HG03064 (cell line): Measurements from ENCODE around the gene CDK2.
A peak's percentile ranks its signal among the peaks of the same experiment; 100 is the strongest.

Experiments used
- ATAC-seq: cut with Tn5 transposase; IDR thresholded peaks from one replicate; pipeline ENCODE4 v1.9.1; 2021; ENCODE audit warnings: low read depth; ENCODE audit not compliant: unreplicated experiment

The CDK2 gene

GRCh38 chr12:55935738-55936151, 30.9 kb upstream of the CDK2 start:
- ATAC-seq = no peak

GRCh38 chr12:55937981-55938380, 28.6 kb upstream of the CDK2 start:
- ATAC-seq = no peak

DNA sequence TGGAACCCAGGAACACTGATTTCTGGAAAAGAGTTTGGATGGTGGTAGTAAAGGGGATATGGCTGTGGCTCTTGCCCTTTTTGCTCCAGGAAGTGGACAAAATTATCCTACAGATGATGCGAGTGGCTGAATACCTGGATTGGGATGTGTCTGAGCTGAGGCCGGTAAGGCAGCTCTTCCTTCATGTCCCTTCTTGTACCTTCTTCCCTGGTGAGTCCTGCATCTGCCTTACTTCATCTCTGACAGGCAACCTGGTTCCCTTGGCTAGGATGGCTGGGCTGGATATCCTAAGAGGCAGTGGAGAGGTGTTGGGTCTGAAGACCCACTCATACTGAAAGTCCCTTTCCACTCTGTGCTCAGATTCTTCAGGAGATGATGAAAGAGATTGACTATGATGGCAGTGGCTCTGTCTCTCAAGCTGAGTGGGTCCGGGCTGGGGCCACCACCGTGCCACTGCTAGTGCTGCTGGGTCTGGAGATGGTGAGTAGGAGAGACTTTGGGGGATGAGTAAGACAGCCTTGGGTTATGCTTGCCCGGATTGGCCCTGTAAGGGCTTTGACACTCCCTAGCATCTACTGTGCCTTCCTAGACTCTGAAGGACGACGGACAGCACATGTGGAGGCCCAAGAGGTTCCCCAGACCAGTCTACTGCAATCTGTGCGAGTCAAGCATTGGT, 27.7 kb upstream of the CDK2 start:
- no peak for ATAC-seq

GRCh38 chr12:55940065-55940732, 26.4 kb upstream of the CDK2 start:
- peak; percentile 96 for ATAC-seq

GRCh38 chr12:55942055-55942454, 24.6 kb upstream of the CDK2 start:
- no peak for ATAC-seq

DNA sequence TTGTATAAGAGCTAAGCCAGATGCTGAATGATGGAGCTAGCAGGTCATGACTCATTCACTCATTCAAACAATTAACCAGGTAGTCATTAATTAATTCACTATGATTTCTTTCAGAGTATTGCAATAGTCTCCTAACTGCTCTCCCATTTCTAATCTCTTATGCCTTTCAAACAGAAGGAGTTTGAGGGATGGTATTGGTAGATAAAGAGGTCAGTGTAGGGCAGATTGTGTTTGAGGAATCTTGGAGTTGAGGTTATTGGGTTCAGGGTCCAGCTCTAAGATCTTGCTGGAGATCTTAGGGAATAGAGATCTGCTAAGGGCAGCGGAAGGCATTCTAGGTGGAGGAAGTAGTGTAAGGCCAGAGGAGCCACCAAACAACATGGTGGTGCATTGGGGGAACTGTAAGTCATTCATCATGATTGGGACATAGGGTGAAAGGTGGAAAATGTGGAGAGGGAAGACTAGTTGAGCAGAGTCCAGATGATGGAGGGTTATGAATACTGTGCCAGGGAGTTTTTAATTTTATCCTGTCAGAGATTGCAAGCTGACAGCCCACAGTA, 24.0 kb upstream of the CDK2 start:
- no peak for ATAC-seq

DNA sequence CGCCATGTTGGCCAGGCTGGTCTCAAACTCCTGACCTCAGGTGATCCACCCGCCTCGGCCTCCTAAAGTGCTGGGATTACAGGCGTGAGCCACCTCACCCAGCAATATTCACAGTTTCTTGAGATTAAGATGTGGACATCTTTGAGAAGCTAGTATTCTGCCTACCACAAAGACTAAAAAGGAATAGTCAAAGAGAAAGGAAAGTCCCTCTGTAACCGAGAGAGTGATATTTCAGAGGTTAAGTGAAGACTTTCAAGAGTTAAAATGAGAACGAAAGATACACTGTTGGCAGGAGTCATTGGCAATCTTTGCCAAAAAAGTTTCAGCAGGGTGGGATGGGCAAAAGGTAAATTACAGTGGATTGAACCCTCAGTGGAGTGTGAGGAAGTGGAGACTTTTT, 20.1 kb upstream of the CDK2 start:
- no peak for ATAC-seq

- no peak for ATAC-seq
Observed at GRCh38 chr12:55955344-55955743, 11.3 kb upstream of the CDK2 start.

DNA sequence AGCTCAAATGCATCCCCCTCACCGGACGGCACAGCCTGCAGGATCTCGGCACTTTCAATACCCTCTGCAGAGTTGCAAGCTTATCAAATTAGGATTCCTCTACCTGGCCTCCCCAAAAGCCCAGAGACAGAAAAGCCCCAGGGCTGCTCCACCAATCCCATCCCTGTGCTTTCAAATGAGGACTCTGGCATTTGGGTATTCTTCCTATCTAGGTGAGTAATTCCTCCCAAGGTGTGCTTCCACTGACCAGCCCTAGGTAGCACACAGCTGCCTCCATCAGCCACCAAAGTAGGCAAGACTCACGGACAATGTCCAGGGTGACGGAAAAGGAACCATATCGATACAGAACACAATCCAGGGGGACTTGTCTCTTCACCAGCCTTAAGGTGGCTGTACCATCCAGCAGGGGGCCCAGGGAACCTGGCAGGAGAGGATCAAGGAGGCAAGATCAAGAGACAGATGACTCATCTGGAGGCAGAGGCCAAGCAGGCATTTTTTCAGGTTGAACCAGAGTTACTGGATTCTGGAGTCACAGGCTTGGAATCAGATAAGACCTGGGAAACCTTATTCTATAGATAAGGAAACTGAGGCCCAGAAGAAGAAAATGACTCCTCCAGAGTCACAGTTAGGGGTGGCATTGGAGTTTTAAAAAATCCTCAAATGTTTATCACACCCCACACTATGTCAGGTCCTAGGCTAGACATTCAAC, 10.7 kb upstream of the CDK2 start:
- no peak for ATAC-seq

DNA sequence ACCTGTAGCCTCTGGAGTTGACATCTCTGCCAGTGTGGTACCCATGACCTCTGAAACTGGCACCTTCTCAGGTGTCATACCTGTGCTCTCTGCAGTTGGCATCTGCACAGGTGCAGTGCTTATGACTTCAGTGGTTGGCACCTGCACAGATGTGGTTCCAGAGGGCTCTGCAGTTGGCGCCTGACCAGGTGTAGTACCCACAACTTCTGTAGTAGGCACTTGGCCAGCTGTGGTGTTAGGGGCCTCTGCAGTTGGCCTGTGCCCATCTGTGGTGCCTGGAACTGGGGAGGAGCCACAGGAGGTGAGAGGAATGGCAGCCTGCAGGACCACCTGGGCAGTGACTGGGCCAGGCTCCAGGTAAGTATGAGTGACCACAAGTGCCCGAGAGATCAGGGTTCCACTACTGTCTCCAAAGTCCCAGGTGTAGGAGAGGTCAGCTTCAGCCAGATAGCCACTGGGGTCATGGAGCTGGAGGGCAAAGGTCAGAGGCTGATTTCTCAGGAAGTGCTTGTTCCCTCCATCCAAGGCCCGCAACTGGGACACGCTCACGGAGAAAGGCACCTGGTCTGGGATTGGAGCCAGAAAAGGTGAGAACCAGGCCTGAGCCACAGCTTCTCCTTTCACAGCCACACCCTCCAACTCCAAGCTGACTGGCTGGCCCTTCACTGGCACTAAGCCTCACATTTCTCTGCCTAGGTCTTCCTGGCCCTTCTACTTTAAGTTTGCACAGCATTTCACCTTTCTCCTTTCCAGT, 9.3 kb upstream of the CDK2 start:
- no peak for ATAC-seq

- ATAC-seq = no peak
Observed at GRCh38 chr12:55963760-55964159, 2.9 kb upstream of the CDK2 start.

DNA sequence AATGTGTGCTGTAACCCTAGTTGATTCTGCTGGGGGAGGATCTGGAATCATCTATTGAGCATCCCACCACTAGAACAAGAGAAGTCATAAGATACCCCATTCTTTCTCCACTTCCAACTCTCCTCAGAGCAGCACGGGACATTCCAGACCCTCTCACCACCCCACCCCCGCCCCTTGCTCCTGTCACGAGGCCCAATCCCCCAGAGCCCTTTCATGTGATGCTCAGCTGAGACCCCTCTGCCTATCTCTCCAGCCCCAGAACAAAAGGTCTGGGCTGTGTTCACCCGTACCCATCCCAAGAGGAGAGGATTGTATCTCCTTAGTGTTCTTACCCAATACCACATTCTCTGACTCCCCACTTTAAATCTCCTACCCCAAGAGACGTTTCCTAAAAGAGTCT, 1.4 kb upstream of the CDK2 start:
- no peak for ATAC-seq

GRCh38 chr12:55965941-55966407, 656 bp upstream of the CDK2 start, which contains the start of gene PMEL:
Gene PMEL, minus strand, starts transcription at chr12:55966042. Its CDS starts 31 bp downstream, at chr12:55966011.
- ATAC-seq = no peak

DNA sequence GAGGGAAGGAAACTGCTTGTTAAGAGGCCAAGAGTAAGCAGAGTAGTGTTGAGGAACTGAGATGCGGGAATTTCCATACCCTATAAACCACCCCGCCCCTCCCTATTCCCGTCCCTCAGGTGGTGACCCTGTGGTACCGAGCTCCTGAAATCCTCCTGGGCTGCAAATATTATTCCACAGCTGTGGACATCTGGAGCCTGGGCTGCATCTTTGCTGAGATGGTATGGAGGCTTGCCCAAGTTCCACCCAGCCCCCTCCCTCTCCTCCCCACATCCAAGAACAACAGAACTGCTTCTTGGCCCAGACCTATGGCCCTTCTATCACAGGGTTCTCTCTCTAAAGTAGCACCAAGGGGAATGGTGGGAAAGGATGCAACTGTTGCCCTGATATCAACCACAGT, 2.7 kb downstream of the CDK2 start:
- ATAC-seq = no peak

- no peak for ATAC-seq
Observed at GRCh38 chr12:55970775-55971174, 4.1 kb downstream of the CDK2 start.

GRCh38 chr12:55972042-55972441, 5.4 kb downstream of the CDK2 start:
- no peak for ATAC-seq

DNA sequence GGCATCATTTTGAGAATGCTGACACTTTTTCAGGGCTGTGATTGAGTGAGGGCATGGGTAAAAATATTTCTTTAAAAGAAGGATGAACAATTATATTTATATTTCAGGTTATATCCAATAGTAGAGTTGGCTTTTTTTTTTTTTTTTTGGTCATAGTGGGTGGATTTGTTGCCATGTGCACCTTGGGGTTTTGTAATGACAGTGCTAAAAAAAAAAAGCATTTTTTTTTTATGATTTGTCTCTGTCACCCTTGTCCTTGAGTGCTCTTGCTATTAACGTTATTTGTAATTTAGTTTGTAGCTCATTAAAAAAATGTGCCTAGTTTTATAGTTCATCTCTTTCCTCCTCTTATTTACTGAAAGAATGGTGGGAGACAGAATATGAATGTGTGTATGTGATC, 5.8 kb downstream of the CDK2 start:
- ATAC-seq = no peak

DNA sequence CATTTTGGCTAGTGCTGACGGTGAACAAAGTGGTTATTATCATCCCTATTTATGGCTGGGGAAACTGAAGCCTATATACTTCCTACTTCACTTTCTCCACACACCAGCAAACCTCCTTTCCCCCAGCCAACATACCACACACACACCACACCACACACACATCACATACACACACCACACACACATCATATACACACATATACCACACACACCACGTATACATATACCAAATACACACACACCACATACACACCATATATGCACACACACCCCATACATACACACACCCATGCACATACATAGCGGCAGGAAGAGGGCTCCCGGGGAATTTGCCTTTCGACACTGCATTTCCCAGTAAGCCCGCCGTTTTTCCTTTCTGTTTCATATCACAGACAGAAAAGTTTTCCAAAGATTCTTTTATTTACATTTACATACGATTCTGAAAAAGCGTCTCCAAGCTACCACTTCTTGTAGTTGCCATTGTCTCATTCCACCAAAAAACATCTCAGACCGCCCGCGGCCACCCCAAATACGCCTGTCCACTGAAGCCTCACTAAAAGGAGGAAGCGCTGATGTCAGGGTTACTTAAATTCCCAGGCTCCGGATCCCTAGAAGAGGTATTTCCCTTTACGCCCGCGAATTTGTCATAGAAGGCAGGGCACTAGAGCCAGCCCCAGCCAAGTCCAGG, 6.4 kb downstream of the CDK2 start:
- ATAC-seq = no peak

GRCh38 chr12:55973599-55974307, 7.1 kb downstream of the CDK2 start, which contains the start of gene RAB5B:
Gene RAB5B, plus strand, starts transcription at chr12:55974078. Its CDS starts 12,883 bp downstream, at chr12:55986961.
- peak; percentile 96 for ATAC-seq
